HEK293 (cell line): Measurements from ENCODE around the gene TEAD1.

Experiments
- CTCF ChIA-PET: fragments of 350-600 bp; formaldehyde crosslinking; extraction: SDS; loops from one replicate; lab custom pipeline; 2021; ENCODE audit warnings: antibody characterized with exemption; lab: Yijun Ruan, JAX
- POLR2A ChIA-PET: fragments of 300-600 bp; formaldehyde crosslinking; extraction: SDS; loops from one replicate; lab custom pipeline; 2020; ENCODE audit warnings: antibody characterized with exemption, inconsistent platforms; lab: Yijun Ruan, JAX
- H3K27ac ChIP-seq: fragments of 200-500 bp; sonication (Bioruptor generic); 2 replicates; pipeline ENCODE4 v1.5.1; 2014; ENCODE audit warnings: low read depth, low read length, control low read depth, inconsistent platforms; ENCODE audit errors: extremely low read depth
- H3K36me3 ChIP-seq, 2 experiments: fragments of 200-500 bp in 1 of 2; sonication (Bioruptor generic) in 1 of 2; 1 replicate in 1 of 2; 2 replicates in 1 of 2; pipeline ENCODE4 v1.5.1; 2014 to 2017; ENCODE audit warnings: inconsistent platforms in 2 of 2, low read length in 2 of 2; ENCODE audit not compliant: control insufficient read depth in 2 of 2, insufficient read depth in 1 of 2
- H3K4me1 ChIP-seq: fragments of 200-500 bp; sonication (Bioruptor generic); 2 replicates; pipeline ENCODE4 v1.5.1; 2014; ENCODE audit warnings: mild to moderate bottlenecking, low read length, inconsistent platforms; ENCODE audit not compliant: control insufficient read depth, insufficient read depth
- H3K4me3 ChIP-seq: 2 replicates; pipeline ENCODE4 v1.5.1; 2011; ENCODE audit warnings: low read depth, mild to moderate bottlenecking, control low read depth, low read length, moderate library complexity
- H3K9me3 ChIP-seq: fragments of 200-500 bp; sonication (Bioruptor generic); 2 replicates; pipeline ENCODE4 v1.5.1; 2014; ENCODE audit warnings: low read depth, low read length, inconsistent platforms; ENCODE audit not compliant: control insufficient read depth, insufficient read depth
- BCL11A ChIP-seq: fragments of 450-650 bp; formaldehyde crosslinking; IDR thresholded peaks from 2 replicates; pipeline ENCODE4 v1.5.1; 2016; ENCODE audit warnings: low read depth, missing biosample characterization, missing genetic modification characterization
- GFI1B ChIP-seq: fragments of 450-650 bp; formaldehyde crosslinking; IDR thresholded peaks from 2 replicates; pipeline ENCODE4 v1.5.1; 2016; ENCODE audit warnings: missing biosample characterization, missing genetic modification characterization
- OSR2 ChIP-seq: fragments of 450-650 bp; formaldehyde crosslinking; IDR thresholded peaks from 2 replicates; pipeline ENCODE4 v1.5.1; 2016; ENCODE audit warnings: missing biosample characterization, missing genetic modification characterization
- PRDM1 ChIP-seq: fragments of 450-650 bp; formaldehyde crosslinking; IDR thresholded peaks from 2 replicates; pipeline ENCODE4; 2016; ENCODE audit warnings: missing biosample characterization, missing genetic modification characterization
- SP7 ChIP-seq: fragments of 450-650 bp; formaldehyde crosslinking; IDR thresholded peaks from 2 replicates; pipeline ENCODE4 v1.5.1; 2016; ENCODE audit warnings: missing biosample characterization, missing genetic modification characterization
- TCF7L2 ChIP-seq: IDR thresholded peaks from 2 replicates; pipeline ENCODE4 v1.6.1; 2011; ENCODE audit warnings: low read depth, mild to moderate bottlenecking, inconsistent platforms, low read length, moderate library complexity, borderline replicate concordance
- ZIC2 ChIP-seq: fragments of 450-650 bp; formaldehyde crosslinking; IDR thresholded peaks from 2 replicates; pipeline ENCODE4 v1.5.1; 2016; ENCODE audit warnings: missing biosample characterization, missing genetic modification characterization
- ZNF140 ChIP-seq: fragments of 450-650 bp; formaldehyde crosslinking; IDR thresholded peaks from 2 replicates; pipeline ENCODE4 v1.5.1; 2016; ENCODE audit warnings: missing biosample characterization, missing genetic modification characterization
- ZNF175 ChIP-seq: fragments of 450-650 bp; formaldehyde crosslinking; IDR thresholded peaks from 2 replicates; pipeline ENCODE4 v1.5.1; 2016; ENCODE audit warnings: missing biosample characterization, missing genetic modification characterization
- ZNF335 ChIP-seq: fragments of 450-650 bp; formaldehyde crosslinking; conservative IDR thresholded peaks from 2 replicates; pipeline ENCODE4 v1.5.1; 2016; ENCODE audit warnings: missing biosample characterization, missing genetic modification characterization
- ZNF341 ChIP-seq: fragments of 450-650 bp; formaldehyde crosslinking; IDR thresholded peaks from 2 replicates; pipeline ENCODE4; 2016; ENCODE audit warnings: low read depth, missing biosample characterization, missing genetic modification characterization
- ZNF391 ChIP-seq: fragments of 450-650 bp; formaldehyde crosslinking; IDR thresholded peaks from 2 replicates; pipeline ENCODE4 v1.5.1; 2016; ENCODE audit warnings: low read depth, missing biosample characterization, missing genetic modification characterization, borderline replicate concordance
- ZNF394 ChIP-seq: fragments of 450-650 bp; formaldehyde crosslinking; IDR thresholded peaks from 2 replicates; pipeline ENCODE4 v1.5.1; 2016; ENCODE audit warnings: missing biosample characterization, missing genetic modification characterization, mild to moderate bottlenecking, moderate library complexity, borderline replicate concordance
- ZNF629 ChIP-seq: fragments of 450-650 bp; formaldehyde crosslinking; IDR thresholded peaks from 2 replicates; pipeline ENCODE4 v1.5.1; 2017; ENCODE audit warnings: missing biosample characterization, missing genetic modification characterization
- ZNF664 ChIP-seq: fragments of 450-650 bp; formaldehyde crosslinking; IDR thresholded peaks from 2 replicates; pipeline ENCODE4 v1.5.1; 2016; ENCODE audit warnings: missing biosample characterization, missing genetic modification characterization
- ZNF777 ChIP-seq: fragments of 450-650 bp; formaldehyde crosslinking; IDR thresholded peaks from 2 replicates; pipeline ENCODE4 v1.5.1; 2017; ENCODE audit warnings: missing biosample characterization, missing genetic modification characterization, borderline replicate concordance
- ZNF785 ChIP-seq: fragments of 450-650 bp; formaldehyde crosslinking; IDR thresholded peaks from 2 replicates; pipeline ENCODE4 v1.5.1; 2016; ENCODE audit warnings: missing biosample characterization, missing genetic modification characterization
- ZNF843 ChIP-seq: fragments of 450-650 bp; formaldehyde crosslinking; IDR thresholded peaks from 2 replicates; pipeline ENCODE4 v1.5.1; 2016; ENCODE audit warnings: missing biosample characterization, missing genetic modification characterization
- TF ChIP-seq, protein P1 (sequence below): fragments of 450-650 bp; formaldehyde crosslinking; IDR thresholded peaks from 2 replicates; pipeline ENCODE4 v1.5.1; 2016; ENCODE audit warnings: missing biosample characterization, missing genetic modification characterization
- TF ChIP-seq, protein P2 (sequence below): fragments of 450-650 bp; formaldehyde crosslinking; IDR thresholded peaks from 2 replicates; pipeline ENCODE4 v1.5.1; 2017; ENCODE audit warnings: missing biosample characterization, missing genetic modification characterization
- TF ChIP-seq, protein P3 (sequence below): fragments of 450-650 bp; formaldehyde crosslinking; optimal IDR thresholded peaks from 2 replicates; pipeline ENCODE3; 2016; ENCODE audit warnings: missing biosample characterization, mild to moderate bottlenecking, missing genetic modification characterization
- TF ChIP-seq, protein P4 (sequence below): fragments of 450-650 bp; formaldehyde crosslinking; IDR thresholded peaks from 2 replicates; pipeline ENCODE4 v1.5.1; 2017; ENCODE audit warnings: missing biosample characterization, missing genetic modification characterization

Gene TEAD1

DNA sequence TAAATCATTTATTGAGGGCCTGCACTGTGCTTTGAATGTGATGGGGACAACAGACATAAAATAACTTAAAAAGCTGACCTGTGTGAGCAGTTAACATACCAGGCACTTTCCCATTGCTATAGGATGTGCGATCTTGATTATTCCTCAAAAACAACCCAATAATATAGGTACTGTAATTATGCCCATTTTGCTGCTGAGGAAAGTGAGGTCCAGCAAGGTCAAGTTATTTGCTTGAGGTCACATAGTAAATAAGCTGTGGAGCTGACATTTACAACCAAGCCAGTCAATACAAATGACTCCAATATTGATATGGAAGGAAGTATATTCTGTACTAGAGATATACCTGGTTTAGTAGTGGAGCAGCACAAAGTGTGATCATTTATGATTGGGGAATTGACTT, 96.2 kb downstream of the TEAD1 start:
- no peak overlapping the region for H3K27ac ChIP-seq
- H3K9me3 ChIP-seq = no peaks in the 10 kb centered on the region
- peaks cover 0 to 13% of the 10 kb centered on the region in 2 experiments; a peak in 1 of 3 replicates for H3K36me3 ChIP-seq
- H3K4me1 ChIP-seq = no peaks in the 10 kb centered on the region
- no peak for TF ChIP-seq ZNF335
- TF ChIP-seq ZNF664 = no peak
- TF ChIP-seq PRDM1 (tag by site-specific recombination) = no peak
- ChIA-PET CTCF (interaction anchor here (1.0 kb wide), 1 partner anchor 99 kb away, joined by 3 read pairs; no protein-coding TSS in a partner anchor), POLR2A (interaction anchor here (0.7 kb wide), 1 partner anchor 15 kb away, joined by 3 read pairs; no protein-coding TSS in a partner anchor)
- H3K4me3 ChIP-seq = no peak overlapping the region

DNA sequence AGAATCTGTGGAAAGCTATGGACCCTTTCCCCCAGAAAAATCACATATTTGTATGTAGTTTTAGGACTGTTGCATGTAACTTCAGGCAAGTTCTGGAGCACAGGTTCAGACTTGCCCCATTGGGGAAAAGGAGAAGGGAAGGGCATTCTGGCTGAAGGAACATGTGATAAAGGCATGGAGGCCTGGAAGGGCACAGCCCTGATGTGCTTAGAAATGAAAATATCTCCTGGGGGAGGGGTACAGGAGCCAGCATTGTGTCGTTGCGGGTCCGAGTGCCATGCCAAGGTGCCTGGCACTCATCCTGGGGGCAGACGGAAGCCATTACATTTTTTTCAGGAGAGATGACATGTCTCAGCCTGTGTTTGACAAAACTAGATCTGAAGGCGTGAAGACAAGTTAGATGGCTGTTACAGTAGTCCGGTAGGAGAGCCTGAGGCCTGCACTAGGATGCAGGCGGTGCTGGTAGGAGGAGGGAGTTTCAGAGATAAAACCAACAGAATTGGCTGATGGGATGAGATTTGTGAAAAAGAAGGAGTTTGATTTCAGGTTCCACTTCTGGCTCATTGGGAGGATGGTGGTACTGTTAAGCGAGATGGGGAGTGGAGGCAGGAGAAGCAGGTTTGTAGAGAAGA, 96.9 kb downstream of the TEAD1 start:
- Histone ChIP-seq H3K9me3 (no peaks in the 10 kb centered on the region), H3K4me1 (no peaks in the 10 kb centered on the region), H3K27ac (no peak overlapping the region), H3K36me3 (peaks cover 0 to 8% of the 10 kb centered on the region in 2 experiments; a peak in 1 of 3 replicates), H3K4me3 (no peak overlapping the region)
- CTCF ChIA-PET = interaction anchor here (1.0 kb wide), 1 partner anchor 100 kb away, joined by 3 read pairs; no protein-coding TSS in a partner anchor
- POLR2A ChIA-PET = no interaction called here
- TF ChIP-seq ZNF629 (tag by site-specific recombination) (no peak), SP7 (no peak), ZNF394 (tag by site-specific recombination) (no peak), ZNF777 (tag by site-specific recombination) (no peak)
- TF ChIP-seq, protein P1, sequence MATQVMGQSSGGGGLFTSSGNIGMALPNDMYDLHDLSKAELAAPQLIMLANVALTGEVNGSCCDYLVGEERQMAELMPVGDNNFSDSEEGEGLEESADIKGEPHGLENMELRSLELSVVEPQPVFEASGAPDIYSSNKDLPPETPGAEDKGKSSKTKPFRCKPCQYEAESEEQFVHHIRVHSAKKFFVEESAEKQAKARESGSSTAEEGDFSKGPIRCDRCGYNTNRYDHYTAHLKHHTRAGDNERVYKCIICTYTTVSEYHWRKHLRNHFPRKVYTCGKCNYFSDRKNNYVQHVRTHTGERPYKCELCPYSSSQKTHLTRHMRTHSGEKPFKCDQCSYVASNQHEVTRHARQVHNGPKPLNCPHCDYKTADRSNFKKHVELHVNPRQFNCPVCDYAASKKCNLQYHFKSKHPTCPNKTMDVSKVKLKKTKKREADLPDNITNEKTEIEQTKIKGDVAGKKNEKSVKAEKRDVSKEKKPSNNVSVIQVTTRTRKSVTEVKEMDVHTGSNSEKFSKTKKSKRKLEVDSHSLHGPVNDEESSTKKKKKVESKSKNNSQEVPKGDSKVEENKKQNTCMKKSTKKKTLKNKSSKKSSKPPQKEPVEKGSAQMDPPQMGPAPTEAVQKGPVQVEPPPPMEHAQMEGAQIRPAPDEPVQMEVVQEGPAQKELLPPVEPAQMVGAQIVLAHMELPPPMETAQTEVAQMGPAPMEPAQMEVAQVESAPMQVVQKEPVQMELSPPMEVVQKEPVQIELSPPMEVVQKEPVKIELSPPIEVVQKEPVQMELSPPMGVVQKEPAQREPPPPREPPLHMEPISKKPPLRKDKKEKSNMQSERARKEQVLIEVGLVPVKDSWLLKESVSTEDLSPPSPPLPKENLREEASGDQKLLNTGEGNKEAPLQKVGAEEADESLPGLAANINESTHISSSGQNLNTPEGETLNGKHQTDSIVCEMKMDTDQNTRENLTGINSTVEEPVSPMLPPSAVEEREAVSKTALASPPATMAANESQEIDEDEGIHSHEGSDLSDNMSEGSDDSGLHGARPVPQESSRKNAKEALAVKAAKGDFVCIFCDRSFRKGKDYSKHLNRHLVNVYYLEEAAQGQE = no peak

DNA sequence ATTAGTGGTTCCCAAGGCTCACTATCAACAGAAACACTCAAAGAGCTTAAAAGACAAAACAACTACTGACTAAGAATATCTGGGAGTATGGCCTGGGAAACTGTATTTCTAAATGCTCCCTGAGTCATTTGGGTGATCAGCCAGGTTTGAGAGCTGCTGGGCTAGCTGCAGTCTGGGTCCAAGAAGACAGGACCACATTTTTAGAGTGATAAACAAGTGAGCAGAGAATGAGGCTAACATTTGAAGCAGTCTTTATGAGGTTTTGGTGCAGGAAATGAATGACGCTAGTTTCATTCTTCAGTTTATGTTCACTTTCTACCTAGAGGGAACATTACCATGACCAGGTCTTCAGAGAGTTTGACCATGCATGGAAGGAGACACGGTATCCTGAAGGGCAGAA, 97.7 kb downstream of the TEAD1 start:
- CTCF ChIA-PET = no interaction called here
- POLR2A ChIA-PET = no interaction called here
- TF ChIP-seq OSR2 (no peak), ZNF777 (tag by site-specific recombination) (no peak)
- Histone ChIP-seq H3K4me3 (no peak overlapping the region), H3K9me3 (no peaks in the 10 kb centered on the region), H3K4me1 (no peaks in the 10 kb centered on the region), H3K27ac (no peak overlapping the region), H3K36me3 (peaks cover 0 to 2% of the 10 kb centered on the region in 2 experiments; a peak in 1 of 3 replicates)

DNA sequence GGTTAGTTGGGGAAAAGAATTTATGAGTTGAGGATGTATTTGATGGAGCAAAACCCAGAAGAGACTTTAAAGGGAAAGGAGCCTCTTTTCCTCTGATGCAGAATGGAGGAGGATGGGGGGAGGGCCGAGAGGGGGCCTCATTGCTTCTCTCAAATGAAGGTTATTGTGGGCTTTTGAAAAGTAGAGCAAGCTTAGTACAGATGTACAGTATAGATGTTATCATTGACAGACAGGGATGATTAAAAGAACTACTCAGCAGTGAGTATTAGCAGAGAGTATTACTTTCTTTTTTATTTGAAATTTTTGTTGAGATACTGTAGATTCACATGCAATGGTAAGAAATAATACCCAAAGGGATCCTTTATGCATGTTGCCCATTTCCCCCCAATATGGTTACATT, 98.1 kb downstream of the TEAD1 start:
- ChIA-PET POLR2A (no interaction called here), CTCF (no interaction called here)
- Histone ChIP-seq H3K36me3 (no peaks in the 10 kb centered on the region), H3K4me1 (0 out of 2 replicates have a peak, but pooled peaks cover 4% of the 10 kb centered on the region), H3K9me3 (no peaks in the 10 kb centered on the region), H3K4me3 (no peak overlapping the region), H3K27ac (no peak overlapping the region)
- TF ChIP-seq ZNF175 (tag by site-specific recombination) (no peak), TCF7L2 (no peak), ZNF391 (no peak), GFI1B (tag by site-specific recombination) (no peak), ZNF843 (tag by site-specific recombination) (no peak), ZIC2 (no peak), ZNF140 (tag by site-specific recombination) (no peak), ZNF785 (tag by site-specific recombination) (no peak), ZNF341 (tag by site-specific recombination) (no peak), BCL11A (tag by site-specific recombination) (no peak)
- TF ChIP-seq, protein P2, sequence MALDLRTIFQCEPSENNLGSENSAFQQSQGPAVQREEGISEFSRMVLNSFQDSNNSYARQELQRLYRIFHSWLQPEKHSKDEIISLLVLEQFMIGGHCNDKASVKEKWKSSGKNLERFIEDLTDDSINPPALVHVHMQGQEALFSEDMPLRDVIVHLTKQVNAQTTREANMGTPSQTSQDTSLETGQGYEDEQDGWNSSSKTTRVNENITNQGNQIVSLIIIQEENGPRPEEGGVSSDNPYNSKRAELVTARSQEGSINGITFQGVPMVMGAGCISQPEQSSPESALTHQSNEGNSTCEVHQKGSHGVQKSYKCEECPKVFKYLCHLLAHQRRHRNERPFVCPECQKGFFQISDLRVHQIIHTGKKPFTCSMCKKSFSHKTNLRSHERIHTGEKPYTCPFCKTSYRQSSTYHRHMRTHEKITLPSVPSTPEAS (tag by site-specific recombination) = no peak
- TF ChIP-seq, protein P3, sequence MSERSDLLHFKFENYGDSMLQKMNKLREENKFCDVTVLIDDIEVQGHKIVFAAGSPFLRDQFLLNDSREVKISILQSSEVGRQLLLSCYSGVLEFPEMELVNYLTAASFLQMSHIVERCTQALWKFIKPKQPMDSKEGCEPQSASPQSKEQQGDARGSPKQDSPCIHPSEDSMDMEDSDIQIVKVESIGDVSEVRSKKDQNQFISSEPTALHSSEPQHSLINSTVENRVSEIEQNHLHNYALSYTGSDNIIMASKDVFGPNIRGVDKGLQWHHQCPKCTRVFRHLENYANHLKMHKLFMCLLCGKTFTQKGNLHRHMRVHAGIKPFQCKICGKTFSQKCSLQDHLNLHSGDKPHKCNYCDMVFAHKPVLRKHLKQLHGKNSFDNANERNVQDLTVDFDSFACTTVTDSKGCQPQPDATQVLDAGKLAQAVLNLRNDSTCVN (tag by site-specific recombination) = no peak
- TF ChIP-seq, protein P4, sequence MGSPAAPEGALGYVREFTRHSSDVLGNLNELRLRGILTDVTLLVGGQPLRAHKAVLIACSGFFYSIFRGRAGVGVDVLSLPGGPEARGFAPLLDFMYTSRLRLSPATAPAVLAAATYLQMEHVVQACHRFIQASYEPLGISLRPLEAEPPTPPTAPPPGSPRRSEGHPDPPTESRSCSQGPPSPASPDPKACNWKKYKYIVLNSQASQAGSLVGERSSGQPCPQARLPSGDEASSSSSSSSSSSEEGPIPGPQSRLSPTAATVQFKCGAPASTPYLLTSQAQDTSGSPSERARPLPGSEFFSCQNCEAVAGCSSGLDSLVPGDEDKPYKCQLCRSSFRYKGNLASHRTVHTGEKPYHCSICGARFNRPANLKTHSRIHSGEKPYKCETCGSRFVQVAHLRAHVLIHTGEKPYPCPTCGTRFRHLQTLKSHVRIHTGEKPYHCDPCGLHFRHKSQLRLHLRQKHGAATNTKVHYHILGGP (tag by site-specific recombination) = no peak
